ENCODE results near the gene C1S. TPM values are rescaled to one million over a fixed set of nuclear protein-coding genes. Genes with fewer than 3 reads are reported as not detected.

C1S gene
- total RNA-seq, 1 donor from 2014 or later = 108 TPM

DNA sequence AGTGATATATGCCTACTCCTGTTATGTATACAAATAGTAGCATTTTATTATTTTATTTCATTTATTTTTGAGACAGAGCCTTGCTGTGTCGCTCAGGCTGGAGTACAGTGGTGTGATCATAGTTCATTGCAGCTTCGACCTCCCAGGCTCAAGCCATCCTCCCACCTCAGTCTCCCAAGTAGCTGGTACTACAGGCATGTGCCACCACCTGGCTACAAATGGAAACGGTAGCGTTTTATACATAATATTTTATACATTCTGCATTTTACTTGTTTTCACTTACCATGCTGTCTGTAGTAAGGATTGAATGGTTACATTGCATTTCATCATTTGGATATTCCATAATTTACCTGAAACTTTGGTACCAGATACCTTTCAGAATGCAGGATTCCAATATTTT is 17.6 kb downstream of the C1S start:
- intact Hi-C loops (cut with micrococcal nuclease) = no loop called here
- peaks cover 27% of the 10 kb centered on the region for H3K36me3 ChIP-seq
- TF ChIP-seq, protein P1, sequence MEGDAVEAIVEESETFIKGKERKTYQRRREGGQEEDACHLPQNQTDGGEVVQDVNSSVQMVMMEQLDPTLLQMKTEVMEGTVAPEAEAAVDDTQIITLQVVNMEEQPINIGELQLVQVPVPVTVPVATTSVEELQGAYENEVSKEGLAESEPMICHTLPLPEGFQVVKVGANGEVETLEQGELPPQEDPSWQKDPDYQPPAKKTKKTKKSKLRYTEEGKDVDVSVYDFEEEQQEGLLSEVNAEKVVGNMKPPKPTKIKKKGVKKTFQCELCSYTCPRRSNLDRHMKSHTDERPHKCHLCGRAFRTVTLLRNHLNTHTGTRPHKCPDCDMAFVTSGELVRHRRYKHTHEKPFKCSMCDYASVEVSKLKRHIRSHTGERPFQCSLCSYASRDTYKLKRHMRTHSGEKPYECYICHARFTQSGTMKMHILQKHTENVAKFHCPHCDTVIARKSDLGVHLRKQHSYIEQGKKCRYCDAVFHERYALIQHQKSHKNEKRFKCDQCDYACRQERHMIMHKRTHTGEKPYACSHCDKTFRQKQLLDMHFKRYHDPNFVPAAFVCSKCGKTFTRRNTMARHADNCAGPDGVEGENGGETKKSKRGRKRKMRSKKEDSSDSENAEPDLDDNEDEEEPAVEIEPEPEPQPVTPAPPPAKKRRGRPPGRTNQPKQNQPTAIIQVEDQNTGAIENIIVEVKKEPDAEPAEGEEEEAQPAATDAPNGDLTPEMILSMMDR (IDR thresholded peaks at IDR 0.05; ENCODE audit: borderline replicate concordance) = no peak

DNA sequence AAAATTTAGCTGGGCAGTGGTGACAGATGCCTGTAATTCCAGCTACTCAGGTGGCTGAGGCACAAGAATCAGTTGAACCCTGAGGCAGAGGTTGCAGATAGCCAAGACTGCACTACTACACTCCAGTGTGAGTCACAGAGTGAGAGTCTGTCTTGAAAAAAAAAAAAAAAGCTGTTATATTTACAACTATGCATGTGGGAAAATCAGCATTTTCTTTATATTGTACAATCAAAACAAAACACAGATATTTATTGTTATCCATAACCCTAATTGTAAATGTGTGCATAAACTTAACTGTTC is 19.3 kb downstream of the C1S start:
- no peaks in the 10 kb centered on the region for H3K27me3 ChIP-seq (ENCODE audit: low read depth)
- no peaks in the 10 kb centered on the region for H3K9me3 ChIP-seq (replicated peaks)
- H3K4me3 ChIP-seq = no peak overlapping the region
- peaks cover 2% of the 10 kb centered on the region for H3K4me1 ChIP-seq
- peaks cover 32% of the 10 kb centered on the region for H3K36me3 ChIP-seq
- peak overlapping the region; percentile 71 for H3K27ac ChIP-seq (replicated peaks)
- no peak for DNase-seq
- TF ChIP-seq, protein P1 (IDR thresholded peaks at IDR 0.05; ENCODE audit: borderline replicate concordance) = no peak
- intact Hi-C loops (cut with micrococcal nuclease) = no loop called here

More for the DNA sequence above, 17.6 kb downstream of the C1S start:
- Histone ChIP-seq H3K4me3 (no peak overlapping the region), H3K9me3 (replicated peaks) (no peaks in the 10 kb centered on the region), H3K4me1 (peaks cover 2% of the 10 kb centered on the region), H3K27me3 (ENCODE audit: low read depth) (no peaks in the 10 kb centered on the region), H3K27ac (replicated peaks) (no peak overlapping the region)
- no peak for DNase-seq

DNA sequence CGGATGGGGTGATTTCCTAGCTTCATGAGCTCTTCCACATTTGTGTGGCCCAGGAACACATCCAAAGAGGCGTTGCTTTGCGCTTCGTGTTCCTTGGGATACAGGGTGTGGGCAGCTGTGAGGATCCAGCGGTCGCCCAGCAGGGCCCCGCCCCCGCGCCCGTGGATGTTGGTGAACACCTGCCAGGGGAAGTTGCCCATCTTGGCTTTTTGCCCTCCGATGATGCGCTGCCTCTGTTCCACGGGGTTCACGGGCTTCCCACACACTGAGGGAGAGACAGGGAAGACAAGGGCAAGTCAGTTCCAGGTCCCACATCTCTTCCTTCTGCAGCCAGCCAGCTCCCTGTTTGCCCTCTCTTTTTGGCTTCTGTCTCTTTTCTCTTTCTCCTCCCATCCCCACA is 20.5 kb downstream of the C1S start:
- no peak overlapping the region for H3K27ac ChIP-seq (replicated peaks)
- H3K4me3 ChIP-seq = no peak overlapping the region
- no peak for DNase-seq
- TF ChIP-seq, protein P1 (IDR thresholded peaks at IDR 0.05; ENCODE audit: borderline replicate concordance) = no peak
- H3K9me3 ChIP-seq (replicated peaks) = no peaks in the 10 kb centered on the region
- peaks cover 2% of the 10 kb centered on the region for H3K4me1 ChIP-seq
- no peaks in the 10 kb centered on the region for H3K27me3 ChIP-seq (ENCODE audit: low read depth)
- peaks cover 43% of the 10 kb centered on the region for H3K36me3 ChIP-seq
- intact Hi-C loops (cut with micrococcal nuclease) = no loop called here

DNA sequence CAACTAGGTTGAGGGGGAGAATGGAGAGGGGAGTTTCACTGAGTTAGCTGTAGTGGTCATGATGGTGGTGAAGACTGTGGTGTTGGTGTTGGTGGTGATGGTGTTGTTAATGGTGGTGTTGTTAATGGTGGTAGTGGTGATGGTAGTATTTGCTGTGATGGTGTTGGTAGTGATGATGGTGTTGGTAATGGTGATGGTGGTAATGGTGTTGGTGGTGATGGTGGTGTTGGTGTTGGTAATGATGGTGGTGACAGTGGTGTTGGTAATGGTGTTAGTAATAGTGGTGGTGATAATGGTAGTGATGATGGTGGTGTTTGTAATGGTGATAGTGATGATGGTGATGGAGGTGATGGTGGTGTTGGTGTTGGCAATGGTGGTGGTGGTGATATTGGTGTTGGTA is 22.6 kb downstream of the C1S start:
- H3K36me3 ChIP-seq = peaks cover 47% of the 10 kb centered on the region
- no peak for DNase-seq
- no peaks in the 10 kb centered on the region for H3K27me3 ChIP-seq (ENCODE audit: low read depth)
- no peak overlapping the region for H3K27ac ChIP-seq (replicated peaks)
- no peaks in the 10 kb centered on the region for H3K9me3 ChIP-seq (replicated peaks)
- TF ChIP-seq, protein P1 (IDR thresholded peaks at IDR 0.05; ENCODE audit: borderline replicate concordance) = no peak
- no peak overlapping the region for H3K4me3 ChIP-seq
- peaks cover 2% of the 10 kb centered on the region for H3K4me1 ChIP-seq
- intact Hi-C loops (cut with micrococcal nuclease) = no loop called here

DNA sequence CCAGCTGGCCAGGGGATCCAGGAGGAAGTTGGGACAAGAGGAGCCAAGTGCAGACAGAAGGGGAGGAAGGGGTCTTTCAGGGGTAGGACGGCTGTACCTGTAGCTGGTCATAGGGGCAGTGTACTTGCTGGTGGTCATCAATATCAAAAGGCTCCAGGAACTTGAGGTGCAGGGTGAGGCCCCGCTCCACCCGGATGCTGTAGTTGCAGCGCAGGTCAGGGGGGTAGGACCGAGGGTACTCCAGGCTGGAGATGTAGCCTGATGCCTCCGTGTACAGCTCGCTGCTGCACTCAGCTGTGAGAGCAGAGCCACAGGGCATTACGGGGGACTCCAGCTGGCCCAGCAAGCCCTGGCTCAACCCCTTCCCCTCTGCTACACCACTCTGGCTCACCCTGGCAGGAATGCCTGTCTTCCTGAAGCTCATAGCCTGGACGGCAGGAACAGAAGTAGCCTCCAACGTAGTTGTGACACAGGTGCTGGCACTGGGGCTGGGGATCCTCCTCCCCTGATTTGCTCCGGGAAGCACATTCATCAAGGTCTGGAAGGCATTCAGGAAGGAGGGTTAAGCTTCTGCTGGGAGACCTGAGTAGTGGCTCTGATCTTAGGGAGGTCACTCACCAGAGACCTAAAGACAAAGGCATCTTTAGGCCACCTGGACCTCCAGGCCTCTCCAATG is 28.8 kb downstream of the C1S start:
- peak; percentile 8 for DNase-seq
- TF ChIP-seq, protein P1 (IDR thresholded peaks at IDR 0.05; ENCODE audit: borderline replicate concordance) = no peak
- no peaks in the 10 kb centered on the region for H3K27me3 ChIP-seq (ENCODE audit: low read depth)
- intact Hi-C loops (cut with micrococcal nuclease) = no loop called here
- peaks cover 35% of the 10 kb centered on the region for H3K36me3 ChIP-seq
- peaks cover 26% of the 10 kb centered on the region for H3K4me1 ChIP-seq
- no peaks in the 10 kb centered on the region for H3K9me3 ChIP-seq (replicated peaks)
- H3K27ac ChIP-seq (replicated peaks) = peak overlapping the region; percentile 74
- peak overlapping the region; percentile 66 for H3K4me3 ChIP-seq

Data from left ventricle myocardium inferior (tissue), 1 donor.